ENCODE results near the gene DDIT3.

DNA sequence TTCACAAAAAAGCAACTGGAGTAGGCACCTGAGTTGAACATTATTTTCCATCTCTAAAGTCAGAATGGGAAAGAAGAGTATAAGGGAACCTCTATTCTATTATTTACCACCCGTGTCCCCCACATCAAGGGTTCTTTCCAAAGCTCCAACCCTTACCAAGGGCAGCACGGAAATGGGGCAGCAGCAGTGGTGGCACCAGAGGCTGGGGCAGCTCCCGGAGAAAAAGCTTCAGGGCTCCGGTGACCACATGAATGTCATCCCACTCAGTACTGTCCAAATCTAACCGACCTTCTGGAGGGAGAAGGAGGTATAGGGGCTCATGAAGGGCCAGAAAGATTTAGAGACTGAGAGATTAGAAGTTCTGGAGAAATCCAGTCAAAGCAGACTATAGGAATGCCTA is 46.4 kb downstream of the DDIT3 start:
- TF ChIP-seq CTCF (conservative IDR thresholded peaks at IDR 0.05; ENCODE audit: low read length) (no peak), EZH2phosphoT487 (IDR thresholded peaks at IDR 0.05; ENCODE audit: borderline replicate concordance, low read depth, low read length) (no peak)
